ENCODE results near the gene RTTN. TPM values are rescaled to one million over a fixed set of nuclear protein-coding genes. Genes with fewer than 3 reads are reported as not detected.

Gene RTTN
- total and polyA plus RNA-seq, 10 of the 15 experiments (the other 5 are each of a cell fraction or from before 2014, with no cell fraction given), result 9.4 to 36.6 (median 15.7) TPM

GRCh38 chr18:70169747-70170146 lies 35.7 kb downstream of the RTTN start:
- no peak for FAIRE-seq
- POLR2A ChIA-PET, result interaction anchor here (1.3 kb wide), 1 partner anchor 25 kb away, joined by 3 read pairs; no protein-coding TSS in a partner anchor

More at GRCh38 chr18:70169747-70170146, 35.7 kb downstream of the RTTN start:
- TF ChIP-seq TBL1XR1 (IDR thresholded peaks at IDR 0.05; ENCODE audit: low read depth, low read length) (no peak), DPF2 (IDR thresholded peaks at IDR 0.05) (no peak), SUZ12 (IDR thresholded peaks at IDR 0.05; ENCODE audit: unreplicated experiment) (no peak), REST (IDR thresholded peaks at IDR 0.05; ENCODE audit: low read depth, low read length) (no peak), ZNF592 (IDR thresholded peaks at IDR 0.05) (no peak), RBBP5 (conservative IDR thresholded peaks at IDR 0.05) (no peak), SRF (IDR thresholded peaks at IDR 0.05; ENCODE audit: low read depth in 2 of 2, low read length in 2 of 2) (no peak), HDAC6 (IDR thresholded peaks at IDR 0.05; ENCODE audit: unreplicated experiment) (no peak)
- BruUV-seq (replicated peaks), result no TSS peak
- Histone ChIP-seq H3K27ac (ENCODE audit: control insufficient read depth, insufficient read depth) (no peak overlapping the region), H3K36me3 (ENCODE audit: control insufficient read depth in 2 of 2, insufficient read depth in 2 of 2, low read length in 1 of 2) (peaks cover 0 to 4% of the 10 kb centered on the region in 2 experiments; a peak in 2 of 4 replicates), H3K9ac (ENCODE audit: control insufficient read depth, insufficient read depth, low read length) (no peak overlapping the region), H4K20me1 (ENCODE audit: control insufficient read depth, insufficient read depth) (no peaks in the 10 kb centered on the region), H3K4me2 (ENCODE audit: control insufficient read depth, insufficient read depth) (no peak overlapping the region), H2AFZ (ENCODE audit: control insufficient read depth, low read depth, low read length) (no peak overlapping the region), H3K9me3 (replicated peaks; ENCODE audit: control insufficient read depth, insufficient read depth, low read length) (no peaks in the 10 kb centered on the region), H3K27me3 (replicated peaks in 1 of 2; ENCODE audit: control insufficient read depth in 2 of 2, insufficient read depth in 2 of 2, low read length in 1 of 2) (no peaks in the 10 kb centered on the region), H3K4me3 (no peak overlapping the region), H3K79me2 (ENCODE audit: control insufficient read depth, insufficient read depth, low read length) (no peaks in the 10 kb centered on the region; the same call in 1 of the 2 replicates), H3K4me1 (ENCODE audit: control insufficient read depth, insufficient read depth, low read length) (0 out of 2 replicates have a peak, but pooled peaks cover 3% of the 10 kb centered on the region)
- ChIA-PET SMC1A (ENCODE audit: uncharacterized antibody, unreplicated experiment) (interaction anchor here (0.9 to 2.4 kb wide), 7 partner anchors 9 to 264 kb away, joined by 3 to 13 read pairs (median 4); no protein-coding TSS in a partner anchor), CTCF (interaction anchor here (1.0 to 4.2 kb wide), 6 partner anchors 14 to 285 kb away, joined by 3 to 51 read pairs (median 6); no protein-coding TSS in a partner anchor), RAD21 (ENCODE audit: unreplicated experiment) (interaction anchor here (1.4 to 2.1 kb wide), 3 partner anchors 10 to 264 kb away, joined by 4 to 8 read pairs (median 4); no protein-coding TSS in a partner anchor)
- no peak for ATAC-seq
- in situ Hi-C loops (cut with MboI) (loop anchor here (5.0 kb wide), 1 partner anchor 263 kb away; no protein-coding TSS in a partner anchor), intact Hi-C loops (cut with micrococcal nuclease; ENCODE audit: unreplicated experiment) (no loop called here)
- 92% methylated on average over 4 of the region's 4 CpGs for WGBS (ENCODE audit: insufficient coverage, insufficient replicate concordance, low lambda C conversion rate, missing lambda C conversion rate)
- DNase-seq (ENCODE audit: low read depth, low spot score), result no peak
